HCEC 1CT (cell line): Measurements from ENCODE around the gene SLC4A3.
"Not testable (repeated sequence)": the region's sequence is repeated elsewhere in the genome, so short reads cannot be mapped to it uniquely, and the experiment has no call there.

Experiments used
- DNase-seq: peaks from one replicate; pipeline ENCODE4 v3.0.0-alpha.2; 2017

SLC4A3 gene

GRCh38 chr2:219681694-219682300, 54.4 kb downstream of the SLC4A3 start:
- peak; percentile 11 for DNase-seq

GRCh38 chr2:219683474-219683873, 56.0 kb downstream of the SLC4A3 start:
- not testable (repeated sequence) for DNase-seq

- DNase-seq, result peak; percentile 75
Observed at GRCh38 chr2:219684721-219685689, 57.6 kb downstream of the SLC4A3 start.

- peak; percentile 58 for DNase-seq
Observed at GRCh38 chr2:219687272-219687671, 59.8 kb downstream of the SLC4A3 start.

- no peak for DNase-seq
Observed at GRCh38 chr2:219687882-219688559, 60.6 kb downstream of the SLC4A3 start.

GRCh38 chr2:219688560-219689445, 61.4 kb downstream of the SLC4A3 start:
- DNase-seq, result peak; percentile 96

GRCh38 chr2:219689676-219690628, 62.5 kb downstream of the SLC4A3 start:
- DNase-seq, result peak; percentile 62

GRCh38 chr2:219691571-219691970, 64.1 kb downstream of the SLC4A3 start:
- no peak for DNase-seq
